GM23338 (cell line): Measurements from ENCODE around the gene UNK. TPM values are rescaled to one million over a fixed set of nuclear protein-coding genes. Genes with fewer than 3 reads are reported as not detected.
A peak's percentile ranks its signal among the peaks of the same experiment; 100 is the strongest.

Experiments used
- ATAC-seq: fragments of 200-7000 bp; cut with Tn5 transposase; 3 replicates; pipeline ENCODE4 v1.9.1; 2020
- DNase-seq: peaks from one replicate; pipeline ENCODE4 v3.0.0-alpha.2; 2015; ENCODE audit warnings: low spot score
- H2AFZ ChIP-seq: fragments of 200-600 bp; sonication (generic); 2 replicates; pipeline ENCODE4 v1.8.0; 2016; ENCODE audit warnings: antibody characterized with exemption, mild to moderate bottlenecking, moderate library complexity
- H3F3A ChIP-seq: fragments of 200-600 bp; sonication (generic); replicated peaks from 2 replicates; pipeline ENCODE4 v1.8.0; 2017; ENCODE audit warnings: antibody characterized with exemption, mixed run types, low read depth
- H3K27ac ChIP-seq: fragments of 200-600 bp; sonication (generic); 2 replicates; pipeline ENCODE4 v1.6.1; 2016; ENCODE audit warnings: low read depth
- H3K27me3 ChIP-seq: fragments of 200-600 bp; sonication (generic); 2 replicates; pipeline ENCODE4 v1.8.0; 2016; ENCODE audit warnings: mild to moderate bottlenecking, mixed run types, moderate library complexity; ENCODE audit not compliant: insufficient read depth
- H3K36me3 ChIP-seq: fragments of 200-600 bp; sonication (generic); 2 replicates; pipeline ENCODE4 v1.8.0; 2016; ENCODE audit warnings: mild to moderate bottlenecking; ENCODE audit not compliant: insufficient read depth
- H3K4me1 ChIP-seq: fragments of 200-600 bp; sonication (generic); 2 replicates; pipeline ENCODE4 v1.8.0; 2016; ENCODE audit warnings: mild to moderate bottlenecking, moderate library complexity; ENCODE audit not compliant: insufficient read depth
- H3K4me2 ChIP-seq: fragments of 200-600 bp; sonication (generic); 2 replicates; pipeline ENCODE4 v1.7.1; 2017; ENCODE audit warnings: mixed run types
- H3K4me3 ChIP-seq: fragments of 200-600 bp; sonication (generic); 2 replicates; pipeline ENCODE4 v1.6.1; 2016; ENCODE audit warnings: mixed run types
- H3K79me2 ChIP-seq: fragments of 200-600 bp; sonication (generic); replicated peaks from 2 replicates; pipeline ENCODE4 v1.8.0; 2017; ENCODE audit warnings: mild to moderate bottlenecking; ENCODE audit not compliant: insufficient read depth
- H3K9me2 ChIP-seq: fragments of 200-600 bp; sonication (generic); 2 replicates; pipeline ENCODE4 v1.8.0; 2017; ENCODE audit not compliant: insufficient read depth
- H4K20me1 ChIP-seq: fragments of 200-600 bp; sonication (generic); replicated peaks from 2 replicates; pipeline ENCODE4 v1.8.0; 2017; ENCODE audit warnings: mild to moderate bottlenecking; ENCODE audit not compliant: insufficient read depth
- H3K27ac Mint-ChIP-seq: 2 replicates; pipeline ENCODE4 v1.8.0; 2020; ENCODE audit warnings: inconsistent platforms, mild to moderate bottlenecking, moderate library complexity, mixed read lengths
- H3K27me3 Mint-ChIP-seq: 3 replicates; pipeline ENCODE4 v1.8.0; 2022; ENCODE audit warnings: low read depth, mild to moderate bottlenecking, moderate library complexity, mixed read lengths, inconsistent platforms; ENCODE audit not compliant: insufficient read depth, poor library complexity
- H3K36me3 Mint-ChIP-seq: 3 replicates; pipeline ENCODE4 v1.8.0; 2021; ENCODE audit warnings: low read depth, mild to moderate bottlenecking, inconsistent platforms, moderate library complexity, mixed read lengths
- H3K4me1 Mint-ChIP-seq: 3 replicates; pipeline ENCODE4 v1.8.0; 2020; ENCODE audit warnings: mild to moderate bottlenecking, inconsistent platforms, mixed read lengths
- H3K4me3 Mint-ChIP-seq: 3 replicates; pipeline ENCODE4 v1.8.0; 2021; ENCODE audit warnings: moderate library complexity, mild to moderate bottlenecking, inconsistent platforms, mixed read lengths
- H3K9me3 Mint-ChIP-seq: 3 replicates; pipeline ENCODE4 v1.8.0; 2020; ENCODE audit warnings: moderate library complexity, mild to moderate bottlenecking, inconsistent platforms, mixed read lengths
- ETS1 ChIP-seq: IDR thresholded peaks from 2 replicates; pipeline ENCODE4 v1.6.1; 2016; ENCODE audit warnings: antibody characterized with exemption
- EZH2 ChIP-seq: fragments of 200-600 bp; sonication (generic); IDR thresholded peaks from one replicate; pipeline ENCODE4 v1.8.0; 2017; ENCODE audit warnings: antibody characterized with exemption, mild to moderate bottlenecking, low read depth; ENCODE audit not compliant: unreplicated experiment
- EZH2phosphoT487 ChIP-seq: fragments of 200-600 bp; sonication (generic); IDR thresholded peaks from one replicate; pipeline ENCODE4 v1.8.1; 2018; ENCODE audit warnings: antibody characterized with exemption; ENCODE audit not compliant: unreplicated experiment
- ZNF114 ChIP-seq: fragments of 250-450 bp; sonication (Bioruptor Pico); IDR thresholded peaks from 2 replicates; pipeline ENCODE4 v1.5.0; 2020; ENCODE audit warnings: mild to moderate bottlenecking, moderate library complexity
- polyA plus RNA-seq: library from polyadenylated mRNA; unstranded; fragments of >200 nt; fragmentation: Nextera tagmentation; extraction: Ambion mirVana; gene quantifications from 2 replicates; pipeline ENCODE4 v1.2.1, GENCODE V29; 2016
- total RNA-seq: library from RNA; depleted of rRNA; stranded (reverse); fragments of >200 nt; shearing (Covaris generic); gene quantifications from 2 replicates; pipeline ENCODE4 v1.2.3, GENCODE V29; 2014
- TF ChIP-seq, protein P1 (sequence below), 2 experiments: fragments of 200-600 bp in 1 of 2; sonication (generic) in 1 of 2; conservative IDR thresholded peaks; 2 replicates each; pipeline versions ENCODE4 v1.5.1 to v1.6.1; 2016 to 2017; ENCODE audit warnings: antibody characterized with exemption in 2 of 2, low read depth in 2 of 2, mild to moderate bottlenecking in 2 of 2, moderate library complexity in 1 of 2

The UNK gene
- total and polyA plus RNA-seq, 2 experiments from 2014 or later: 21.8 to 65.2 TPM

DNA sequence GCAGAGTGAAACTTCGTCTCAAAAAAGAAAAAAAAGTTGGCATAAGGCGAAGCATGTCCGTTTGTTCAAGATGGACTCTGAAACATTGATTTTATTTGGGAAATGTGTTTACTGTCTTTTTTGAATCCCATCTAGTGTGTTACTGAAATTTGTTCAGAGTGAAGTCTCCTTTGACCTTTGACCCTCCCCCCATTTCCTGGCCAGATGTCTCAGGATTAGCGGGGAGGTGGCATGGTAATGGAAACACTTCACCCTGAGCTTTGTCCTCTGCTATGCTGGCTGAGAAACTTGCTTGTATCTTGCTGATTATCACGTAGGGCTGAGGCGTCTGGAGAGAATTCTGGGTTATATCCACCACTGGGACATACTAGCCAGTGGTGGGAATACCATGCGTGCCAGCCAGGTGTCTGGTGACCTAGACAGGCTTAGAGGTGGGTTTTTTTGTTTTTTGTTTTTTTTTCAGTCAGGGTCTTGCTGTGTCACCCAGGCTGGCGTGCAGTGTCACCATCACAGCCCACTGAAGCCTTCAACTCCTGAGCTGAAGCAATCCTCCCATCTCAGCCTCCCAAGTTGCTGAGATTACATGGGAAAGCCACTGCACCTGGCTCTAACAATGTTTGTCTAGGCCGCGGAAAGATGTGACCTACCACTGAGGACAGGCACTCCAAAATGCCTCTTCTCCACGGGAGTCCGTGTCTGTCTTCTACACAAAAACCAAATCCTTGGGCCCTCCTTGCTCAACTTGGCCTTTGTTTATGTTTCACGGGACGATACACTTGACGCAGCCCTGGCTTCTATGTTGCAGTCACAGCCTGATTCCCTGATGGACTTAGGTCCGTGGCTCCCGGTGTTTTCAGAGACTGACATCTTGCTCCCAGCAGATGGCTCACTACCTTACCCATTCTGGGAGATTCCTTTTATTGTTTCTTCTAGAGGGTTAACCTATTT is 13.0 kb upstream of the UNK start:
- H4K20me1 ChIP-seq: peaks cover 4% of the 10 kb centered on the region; the same call in 1 of the 2 replicates
- peaks cover 26% of the 10 kb centered on the region for H3K4me1 Mint-ChIP-seq
- TF ChIP-seq, protein P1, sequence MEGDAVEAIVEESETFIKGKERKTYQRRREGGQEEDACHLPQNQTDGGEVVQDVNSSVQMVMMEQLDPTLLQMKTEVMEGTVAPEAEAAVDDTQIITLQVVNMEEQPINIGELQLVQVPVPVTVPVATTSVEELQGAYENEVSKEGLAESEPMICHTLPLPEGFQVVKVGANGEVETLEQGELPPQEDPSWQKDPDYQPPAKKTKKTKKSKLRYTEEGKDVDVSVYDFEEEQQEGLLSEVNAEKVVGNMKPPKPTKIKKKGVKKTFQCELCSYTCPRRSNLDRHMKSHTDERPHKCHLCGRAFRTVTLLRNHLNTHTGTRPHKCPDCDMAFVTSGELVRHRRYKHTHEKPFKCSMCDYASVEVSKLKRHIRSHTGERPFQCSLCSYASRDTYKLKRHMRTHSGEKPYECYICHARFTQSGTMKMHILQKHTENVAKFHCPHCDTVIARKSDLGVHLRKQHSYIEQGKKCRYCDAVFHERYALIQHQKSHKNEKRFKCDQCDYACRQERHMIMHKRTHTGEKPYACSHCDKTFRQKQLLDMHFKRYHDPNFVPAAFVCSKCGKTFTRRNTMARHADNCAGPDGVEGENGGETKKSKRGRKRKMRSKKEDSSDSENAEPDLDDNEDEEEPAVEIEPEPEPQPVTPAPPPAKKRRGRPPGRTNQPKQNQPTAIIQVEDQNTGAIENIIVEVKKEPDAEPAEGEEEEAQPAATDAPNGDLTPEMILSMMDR (conservative IDR thresholded peaks at IDR 0.05; ENCODE audit: low read depth in 2 of 2): peak in 1 of 2 experiments; percentile 13; a peak in 1 of 4 replicates
- TF ChIP-seq ZNF114 (CRISPR knock-in tag): no peak
- peak overlapping the region; percentile 63 for H3K27ac Mint-ChIP-seq
- H2AFZ ChIP-seq: no peak overlapping the region; the same call in 1 of the 2 replicates
- no peaks in the 10 kb centered on the region for H3K9me2 ChIP-seq
- ATAC-seq (no peak), DNase-seq (no peak)
- H3K27me3 ChIP-seq: no peaks in the 10 kb centered on the region
- no peak overlapping the region; the same call in 2 of the 3 replicates for H3K4me3 Mint-ChIP-seq
- no peak overlapping the region for H3K27ac ChIP-seq
- no peaks in the 10 kb centered on the region; the same call in 2 of the 3 replicates for H3K9me3 Mint-ChIP-seq
- no peaks in the 10 kb centered on the region; the same call in 1 of the 2 replicates for H3K36me3 ChIP-seq
- no peak overlapping the region for H3K4me3 ChIP-seq
- peaks cover 33% of the 10 kb centered on the region for H3K27me3 Mint-ChIP-seq
- no peaks in the 10 kb centered on the region for H3K4me1 ChIP-seq
- peaks cover 17% of the 10 kb centered on the region; the same call in 2 of the 3 replicates for H3K36me3 Mint-ChIP-seq
- no peaks in the 10 kb centered on the region; the same call in 1 of the 2 replicates for H3K79me2 ChIP-seq
- peaks cover 15% of the 10 kb centered on the region; the same call in 1 of the 2 replicates for H3F3A ChIP-seq
- no peak overlapping the region for H3K4me2 ChIP-seq

DNA sequence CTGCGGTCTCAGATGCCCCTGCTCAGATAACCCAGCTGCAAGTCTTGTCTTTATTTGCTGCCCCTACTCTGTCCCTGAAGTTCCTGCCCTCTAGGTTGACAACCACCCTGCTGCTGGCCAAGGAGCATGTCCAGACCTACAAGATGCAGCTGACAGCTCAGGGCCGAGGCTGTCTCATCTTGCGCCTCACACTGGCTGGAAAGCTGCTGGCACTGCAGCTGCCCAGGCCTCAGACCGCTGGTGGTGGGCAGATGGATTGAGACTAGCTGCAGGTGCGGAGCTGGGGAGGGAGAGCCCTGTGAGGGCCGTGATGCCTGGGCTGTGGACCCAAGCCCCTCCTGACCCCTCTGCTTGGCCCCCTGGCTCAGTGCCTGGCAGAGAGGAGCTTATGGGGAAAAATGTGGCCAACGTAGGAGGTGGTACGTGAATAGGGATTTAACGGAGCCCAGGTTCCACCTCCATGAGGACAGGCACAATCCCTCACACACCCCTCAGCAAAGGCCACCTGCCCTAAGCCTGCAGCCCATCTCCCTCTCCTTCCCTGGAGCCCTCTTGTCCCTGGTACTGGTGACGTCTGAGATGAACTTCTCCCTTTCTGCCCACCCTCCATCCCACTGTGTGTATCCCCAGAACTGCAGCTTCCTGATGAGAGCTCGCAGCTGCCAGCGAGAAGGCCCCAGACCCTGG is 11.3 kb upstream of the UNK start:
- H4K20me1 ChIP-seq: peaks cover 16% of the 10 kb centered on the region
- no peak overlapping the region for H3K4me3 Mint-ChIP-seq
- no peak overlapping the region for H3K27ac ChIP-seq
- TF ChIP-seq EZH2phosphoT487 (no peak), EZH2 (no peak), ETS1 (no peak)
- TF ChIP-seq, protein P1 (conservative IDR thresholded peaks at IDR 0.05; ENCODE audit: low read depth in 2 of 2): peak in 1 of 2 experiments; percentile 21; a peak in 1 of 4 replicates
- DNase-seq (no peak), ATAC-seq (0 out of 3 replicates have a peak, but pooled peaks have one; percentile 1)
- no peaks in the 10 kb centered on the region for H3K27me3 ChIP-seq
- H3K36me3 Mint-ChIP-seq: peaks cover 34% of the 10 kb centered on the region
- H3K27me3 Mint-ChIP-seq: peaks cover 40% of the 10 kb centered on the region
- H3K4me1 Mint-ChIP-seq: peaks cover 39% of the 10 kb centered on the region
- no peak overlapping the region for H3K4me2 ChIP-seq
- H3K27ac Mint-ChIP-seq: no peak overlapping the region
- H3F3A ChIP-seq: peaks cover 30% of the 10 kb centered on the region
- H3K4me1 ChIP-seq: peaks cover 8% of the 10 kb centered on the region
- H2AFZ ChIP-seq: no peak overlapping the region
- H3K36me3 ChIP-seq: peaks cover 13% of the 10 kb centered on the region; the same call in 1 of the 2 replicates
- no peak overlapping the region for H3K4me3 ChIP-seq
- no peaks in the 10 kb centered on the region for H3K9me2 ChIP-seq
- no peaks in the 10 kb centered on the region; the same call in 2 of the 3 replicates for H3K9me3 Mint-ChIP-seq
- H3K79me2 ChIP-seq: peaks cover 12% of the 10 kb centered on the region
